Thyroid gland (tissue), 4 donors: ENCODE data around the gene HOXC9. TPM values are rescaled to one million over a fixed set of nuclear protein-coding genes. Genes with fewer than 3 reads are reported as not detected.
A peak's percentile ranks its signal among the peaks of the same experiment; 100 is the strongest.

Experiments
- DNase-seq, 2 donors: peaks; one replicate each; pipeline ENCODE4 v3.0.0-alpha.2; 2019
- H3K27ac ChIP-seq, 3 donors: fragments of 200-600 bp; sonication (generic); 1 replicate in 2 of 3; 2 replicates in 1 of 3; pipeline ENCODE4 v1.5.1; 2016 to 2019; ENCODE audit warnings: mild to moderate bottlenecking in 1 of 3, moderate library complexity in 1 of 3
- H3K27me3 ChIP-seq: fragments of 200-600 bp; sonication (generic); one replicate; pipeline ENCODE4 v1.5.1; 2019
- H3K36me3 ChIP-seq, 2 donors: fragments of 200-600 bp; sonication (generic); one replicate each; pipeline ENCODE4 v1.5.1; 2016 to 2019
- H3K4me1 ChIP-seq, 2 donors: fragments of 200-600 bp; sonication (generic); one replicate each; pipeline ENCODE4 v1.5.1; 2017 to 2019
- H3K4me3 ChIP-seq, 3 donors: fragments of 200-600 bp; sonication (generic); replicated peaks in 1 of 3; 1 replicate in 2 of 3; 2 replicates in 1 of 3; pipeline ENCODE4 v1.5.1; 2016; ENCODE audit warnings: mild to moderate bottlenecking in 1 of 3
- H3K9me3 ChIP-seq: fragments of 200-600 bp; sonication (generic); one replicate; pipeline ENCODE4 v1.5.1; 2017
- CTCF ChIP-seq, 6 experiments: fragments of 200-600 bp in 3 of 6; fragments of 450-650 bp in 3 of 6; sonication (generic) in 3 of 6; IDR thresholded peaks; one replicate each; pipeline ENCODE4 v1.5.1; 2016 to 2019; ENCODE audit warnings: antibody characterized with exemption in 6 of 6, mild to moderate bottlenecking in 2 of 6, inconsistent platforms in 1 of 6, moderate library complexity in 1 of 6
- POLR2A ChIP-seq, 2 donors: fragments of 450-650 bp; IDR thresholded peaks; one replicate each; pipeline ENCODE4 v1.6.1; 2017; ENCODE audit warnings: antibody characterized with exemption in 2 of 2, mild to moderate bottlenecking in 2 of 2, moderate library complexity in 1 of 2
- WGBS, 2 donors: methylation state at CpG; one replicate each; pipeline ENCODE4 v1.1.5; 2017; 5-methylcytosine and 5-hydroxymethylcytosine counted together
- intact Hi-C: fragments of 100-400 bp; cut with DNase I; formaldehyde crosslinking; loops from one replicate; pipeline ENCODE4 v1.15.1; 2023
- total RNA-seq, 4 donors: library from RNA; depleted of rRNA; stranded (reverse); fragments of >200 nt; gene quantifications; one replicate each; pipeline ENCODE4 v1.2.3, GENCODE V29; 2016

The HOXC9 gene
- total RNA-seq, 4 donors from 2014 or later: 0.22 to 0.27 TPM; not detected in 2

GRCh38 chr12:53985994-53986685 lies 13.8 kb upstream of the HOXC9 start:
- peaks cover 17 to 18% of the 10 kb centered on the region in 2 donors for H3K4me1 ChIP-seq
- H3K36me3 ChIP-seq: no peaks in the 10 kb centered on the region
- no peak for DNase-seq
- no peak for TF ChIP-seq CTCF (IDR thresholded peaks at IDR 0.05)
- TF ChIP-seq POLR2A (IDR thresholded peaks at IDR 0.05): no peak
- 5 to 7% methylated on average over 20 to 35 of the region's 50 CpGs for WGBS, 2 donors
- H3K27ac ChIP-seq: no peak overlapping the region
- intact Hi-C loops: loop anchor here (10.0 kb wide), 1 partner anchor 221 kb away; no protein-coding TSS in a partner anchor
- H3K27me3 ChIP-seq: peaks cover 89% of the 10 kb centered on the region
- peak overlapping the region in 1 of 3 donors; percentile 0 for H3K4me3 ChIP-seq
- H3K9me3 ChIP-seq: no peaks in the 10 kb centered on the region

- Histone ChIP-seq H3K4me3 (no peak overlapping the region), H3K36me3 (no peaks in the 10 kb centered on the region), H3K27ac (no peak overlapping the region), H3K4me1 (peaks cover 17 to 18% of the 10 kb centered on the region in 2 donors), H3K27me3 (peaks cover 89% of the 10 kb centered on the region), H3K9me3 (no peaks in the 10 kb centered on the region)
- intact Hi-C loops: loop anchor here (10.0 kb wide), 1 partner anchor 222 kb away; no protein-coding TSS in a partner anchor
- TF ChIP-seq CTCF (IDR thresholded peaks at IDR 0.05) (no peak), POLR2A (IDR thresholded peaks at IDR 0.05) (no peak)
- DNase-seq: no peak
- 16 to 22% methylated on average over 21 of the region's 21 CpGs for WGBS, 2 donors
Observed at GRCh38 chr12:53986686-53987483, 13.1 kb upstream of the HOXC9 start.

- Histone ChIP-seq H3K9me3 (no peaks in the 10 kb centered on the region), H3K27me3 (peaks cover 88% of the 10 kb centered on the region)
Observed at GRCh38 chr12:53987787-53988230, 12.2 kb upstream of the HOXC9 start.

GRCh38 chr12:53988541-53989226 lies 11.3 kb upstream of the HOXC9 start:
- DNase-seq: no peak
- peaks cover 84% of the 10 kb centered on the region for H3K27me3 ChIP-seq
- intact Hi-C loops: loop anchor here (10.0 kb wide), 1 partner anchor 224 kb away; no protein-coding TSS in a partner anchor
- WGBS, 2 donors: 7 to 8% methylated on average over 5 of the region's 5 CpGs
- no peak overlapping the region for H3K27ac ChIP-seq
- TF ChIP-seq CTCF (IDR thresholded peaks at IDR 0.05) (no peak), POLR2A (IDR thresholded peaks at IDR 0.05) (no peak)
- H3K4me1 ChIP-seq: peaks cover 17 to 18% of the 10 kb centered on the region in 2 donors
- no peaks in the 10 kb centered on the region for H3K9me3 ChIP-seq
- no peaks in the 10 kb centered on the region for H3K36me3 ChIP-seq
- H3K4me3 ChIP-seq: no peak overlapping the region

More at GRCh38 chr12:53987787-53988230, 12.2 kb upstream of the HOXC9 start:
- TF ChIP-seq CTCF (IDR thresholded peaks at IDR 0.05) (no peak), POLR2A (IDR thresholded peaks at IDR 0.05) (no peak)
- H3K36me3 ChIP-seq: no peaks in the 10 kb centered on the region
- 12 to 25% methylated on average over 4 of the region's 4 CpGs for WGBS, 2 donors
- no peak overlapping the region for H3K4me3 ChIP-seq
- DNase-seq: no peak
- H3K27ac ChIP-seq: no peak overlapping the region
- intact Hi-C loops: loop anchor here (10.0 kb wide), 1 partner anchor 223 kb away; no protein-coding TSS in a partner anchor
- peaks cover 17 to 18% of the 10 kb centered on the region in 2 donors for H3K4me1 ChIP-seq
